ENCODE data around the gene MOB3A. TPM values are rescaled to one million over a fixed set of nuclear protein-coding genes. Genes with fewer than 3 reads are reported as not detected.
A peak's percentile ranks its signal among the peaks of the same experiment; 100 is the strongest.

MOB3A gene
- total RNA-seq, 1 donor from 2014 or later = 28.1 TPM

DNA sequence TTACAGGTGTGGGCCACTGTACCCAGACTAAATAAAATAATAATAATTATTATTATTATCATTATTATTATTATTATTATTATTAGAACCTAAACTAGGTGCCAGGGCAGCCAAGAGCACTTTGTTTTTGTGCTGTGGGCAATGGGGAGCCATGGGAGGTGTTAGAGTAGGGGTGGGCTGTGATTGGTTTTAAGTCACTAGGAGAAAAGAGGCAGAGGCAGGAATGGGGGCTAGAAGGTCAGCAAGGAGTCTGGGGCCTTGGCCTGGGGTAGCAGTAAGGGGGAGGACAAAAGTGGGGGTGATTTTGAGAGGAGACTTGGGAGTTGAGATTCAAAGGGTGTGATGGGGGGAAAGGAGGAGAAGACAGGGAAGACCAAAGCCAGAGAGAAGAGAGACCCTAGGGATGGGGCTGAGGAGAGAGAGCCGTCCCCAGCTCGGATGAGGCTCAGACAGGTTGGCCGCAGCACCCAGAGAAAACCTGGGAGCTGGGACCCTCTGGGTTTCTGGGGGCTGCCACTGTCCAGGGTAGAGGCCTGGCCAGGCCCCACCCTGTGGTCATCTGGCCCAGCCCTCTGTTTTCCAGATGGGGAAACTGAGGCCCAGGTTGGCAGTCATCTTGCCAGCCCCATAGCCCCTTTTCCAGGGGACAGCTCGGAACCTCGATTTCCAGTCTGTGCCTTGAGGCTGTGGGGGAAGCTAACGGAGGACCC lies 62.9 kb downstream of the MOB3A start:
- no peak for ATAC-seq

DNA sequence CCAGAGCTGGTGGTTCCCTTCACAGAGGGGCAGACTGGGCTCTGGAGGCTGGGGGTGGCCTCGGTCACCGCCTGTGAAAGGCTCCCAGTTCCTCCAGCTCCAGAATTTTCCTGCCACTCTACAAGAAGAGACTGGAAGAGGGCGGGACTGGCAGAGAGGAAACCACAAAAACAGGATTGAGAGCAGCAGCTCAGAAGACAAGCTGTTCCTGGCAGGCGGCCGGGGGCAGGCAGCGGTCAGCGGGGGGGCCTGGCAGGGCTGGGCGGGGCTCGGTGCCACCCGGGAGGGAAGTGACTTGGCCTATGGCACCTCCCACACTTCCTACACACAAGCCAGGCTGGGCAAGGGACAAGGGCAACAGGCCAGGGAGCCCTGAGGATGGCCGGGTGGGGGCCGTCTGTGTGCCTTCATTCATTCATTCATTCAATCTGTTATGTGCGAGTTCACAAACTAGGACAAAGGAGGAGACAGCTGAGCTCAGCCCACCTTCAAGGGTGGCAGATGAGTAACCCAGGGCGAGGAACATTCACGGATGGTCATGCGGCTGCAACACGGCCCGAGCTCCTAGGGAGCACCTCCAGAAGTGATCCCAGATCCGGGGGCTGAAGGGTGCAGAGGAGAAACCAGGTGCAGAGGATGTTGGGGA lies 63.7 kb downstream of the MOB3A start:
- ATAC-seq = peak; percentile 79

DNA sequence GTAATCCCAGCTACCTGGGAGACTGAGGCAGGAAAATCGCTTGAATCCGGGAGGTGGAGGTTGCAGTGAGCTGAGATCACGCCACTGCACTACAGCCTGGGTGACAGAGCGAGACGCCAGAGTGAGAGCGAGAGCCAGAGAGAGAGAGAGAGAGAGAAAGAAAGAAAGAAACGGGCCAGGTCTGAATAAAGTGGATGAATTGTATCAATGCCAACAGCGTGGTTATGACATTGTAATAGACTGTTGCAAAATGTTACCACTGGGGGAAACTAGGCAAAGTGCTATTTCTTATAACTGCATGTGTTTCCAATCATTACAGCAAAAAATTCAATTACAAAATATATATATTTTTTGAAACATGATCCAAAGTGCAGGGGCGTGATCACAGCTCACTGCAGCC lies 68.8 kb downstream of the MOB3A start:
- ATAC-seq = no peak

DNA sequence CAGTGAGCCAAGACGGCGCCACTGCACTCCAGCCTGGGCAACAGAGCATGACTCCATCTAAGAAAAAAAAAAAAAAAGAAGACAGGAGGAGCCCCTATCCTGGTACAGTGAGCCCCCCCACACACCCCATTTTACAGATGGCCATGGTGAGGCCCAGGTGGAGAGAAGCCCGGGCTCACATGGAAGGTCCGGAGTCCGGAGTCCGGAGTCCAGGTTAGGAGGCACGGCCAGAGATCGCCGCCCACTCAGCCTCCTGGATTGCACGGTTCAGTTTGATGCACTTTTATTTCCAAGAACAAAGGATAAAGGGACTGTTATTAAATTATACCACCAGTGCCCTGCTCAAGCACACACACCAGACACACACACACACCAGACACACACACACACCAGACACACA lies 69.4 kb downstream of the MOB3A start:
- no peak for ATAC-seq

- ATAC-seq = no peak
Measured at GRCh38 chr19:2022289-2022688, 73.8 kb downstream of the MOB3A start.

DNA sequence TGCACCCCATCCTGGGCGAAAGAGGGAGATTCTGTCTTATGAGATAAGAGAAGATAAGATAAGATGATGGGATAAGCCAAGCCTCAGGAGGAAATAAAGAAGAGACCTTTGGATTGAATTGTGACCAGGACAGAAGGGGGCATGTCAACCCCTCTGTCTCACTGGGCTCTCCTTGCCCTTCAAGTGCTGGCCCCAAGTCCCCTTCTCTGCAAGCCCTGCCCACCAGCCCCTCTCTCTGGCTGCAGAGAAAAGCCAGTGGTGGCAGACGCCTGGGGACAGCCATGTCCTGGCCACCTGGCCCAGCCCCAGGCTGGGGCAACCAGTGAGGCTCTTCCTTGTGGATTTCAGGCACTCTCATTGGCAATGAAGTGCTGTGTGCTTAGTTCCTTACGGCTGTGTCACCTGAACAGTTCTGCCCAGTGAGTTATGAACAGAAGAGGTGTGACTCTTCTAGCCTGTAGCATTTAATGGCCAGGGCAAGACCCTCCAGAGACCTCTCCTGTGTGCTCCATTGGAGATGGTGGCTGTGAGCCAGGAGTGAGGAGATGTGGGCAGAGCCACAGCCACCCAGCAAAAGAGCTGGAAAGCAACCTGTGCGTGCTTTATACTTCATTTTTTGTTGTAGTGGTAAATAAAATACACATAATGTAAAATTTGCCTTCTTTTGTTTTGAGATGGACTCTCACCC lies 74.5 kb downstream of the MOB3A start:
- ATAC-seq = peak; percentile 38

Other genes starting within 250 kb of the MOB3A start
- 16.9 TPM for gene REXO1, start 247.8 kb downstream of the MOB3A start, total RNA-seq
- gene KLF16, start 232.7 kb downstream of the MOB3A start, total RNA-seq = 23.4 TPM
- 50.9 TPM for gene ABHD17A, start 210.8 kb downstream of the MOB3A start, total RNA-seq
- gene ADAT3, start 190.9 kb downstream of the MOB3A start, total RNA-seq = 5.5 TPM
- 45.6 TPM for gene SCAMP4, start 190.9 kb downstream of the MOB3A start, total RNA-seq
- gene CSNK1G2, start 155.2 kb downstream of the MOB3A start, total RNA-seq = 38.8 TPM
- 68.6 TPM for gene BTBD2, start 80.6 kb downstream of the MOB3A start, total RNA-seq
- gene MKNK2, start 45.1 kb downstream of the MOB3A start, total RNA-seq = 311 TPM
- 4.7 TPM for gene IZUMO4, start 589 bp upstream of the MOB3A start, total RNA-seq
- 84.2 TPM for gene AP3D1, start 55.2 kb upstream of the MOB3A start, total RNA-seq
- gene DOT1L, start 67.6 kb upstream of the MOB3A start, total RNA-seq = 20.8 TPM
- gene PLEKHJ1, start 140.0 kb upstream of the MOB3A start, total RNA-seq = 48.9 TPM
- 45.4 TPM for gene SF3A2, start 140.5 kb upstream of the MOB3A start, total RNA-seq
- 0.56 TPM for gene AMH, start 153.0 kb upstream of the MOB3A start, total RNA-seq
- not detected for gene JSRP1, start 160.1 kb upstream of the MOB3A start, total RNA-seq
- gene PEAK3, start 185.8 kb upstream of the MOB3A start, total RNA-seq = 0.08 TPM
- not detected for gene LINGO3, start 211.8 kb upstream of the MOB3A start, total RNA-seq
- gene LSM7, start 232.3 kb upstream of the MOB3A start, total RNA-seq = 98.9 TPM
- 18.8 TPM for gene SPPL2B, start 232.4 kb upstream of the MOB3A start, total RNA-seq